ENCODE measurements around the gene CFAP58. TPM values are rescaled to one million over a fixed set of nuclear protein-coding genes. Genes with fewer than 3 reads are reported as not detected.

Gene CFAP58
- total RNA-seq, 1 experiment from 2014 or later = 0.63 TPM

- H3K27me3 ChIP-seq (ENCODE audit: insufficient read depth, low read length) = no peaks in the 10 kb centered on the region
- H3K18ac ChIP-seq (ENCODE audit: insufficient read length, low read depth, low read length) = no peak overlapping the region
- Mint-ChIP-seq H3K27ac (peak overlapping the region in 1 of 3 experiments; percentile 20; a peak in 1 of 7 replicates), H3K9me3 (no peaks in the 10 kb centered on the region), H3K27me3 (ENCODE audit: low read depth) (no peaks in the 10 kb centered on the region), H3K4me3 (no peak overlapping the region; a peak in 1 of 5 replicates), H3K36me3 (ENCODE audit: insufficient read depth in 1 of 3, low read depth in 3 of 3) (no peaks in the 10 kb centered on the region), H3K4me1 (peaks cover 5% of the 10 kb centered on the region in 2 experiments; a peak in 3 of 4 replicates)
- no peaks in the 10 kb centered on the region for H3K4me1 ChIP-seq (ENCODE audit: insufficient read depth, low read length)
- no peak overlapping the region for H2BK5ac ChIP-seq (ENCODE audit: insufficient read length, low read length)
- no peak overlapping the region for H2BK120ac ChIP-seq (ENCODE audit: low read depth, low read length, poor library complexity, severe bottlenecking)
- H4K8ac ChIP-seq (replicated peaks; ENCODE audit: insufficient read length, low read depth, low read length) = no peak overlapping the region
- no peak for TF ChIP-seq CTCF (conservative IDR thresholded peaks at IDR 0.05)
- H3K79me2 ChIP-seq (ENCODE audit: insufficient read depth, low read length) = no peaks in the 10 kb centered on the region
- H3K27ac ChIP-seq (ENCODE audit: insufficient read length, low read depth, low read length) = no peak overlapping the region
- no peak overlapping the region for H2BK15ac ChIP-seq (ENCODE audit: low read depth, low read length)
- DNase-seq = no peak
- no peaks in the 10 kb centered on the region for H4K20me1 ChIP-seq (ENCODE audit: control insufficient read depth, insufficient read depth, insufficient read length)
- no peak overlapping the region for H3K9ac ChIP-seq (ENCODE audit: extremely low read depth, insufficient read length, low read length)
- no peak overlapping the region for H2BK20ac ChIP-seq (ENCODE audit: low read depth, low read length, poor library complexity, severe bottlenecking)
- H2AFZ ChIP-seq (ENCODE audit: low read length) = no peak overlapping the region
- H2AK5ac ChIP-seq (ENCODE audit: insufficient read length, low read length) = no peak overlapping the region
- H4K91ac ChIP-seq (ENCODE audit: insufficient read length, low read depth, low read length) = no peak overlapping the region
- H3K4ac ChIP-seq (ENCODE audit: low read depth, low read length) = no peak overlapping the region
- H3K79me1 ChIP-seq (ENCODE audit: insufficient read depth, low read depth, low read length, poor library complexity, severe bottlenecking) = no peaks in the 10 kb centered on the region
- no peak overlapping the region for H3T11ph ChIP-seq (ENCODE audit: low read length)
- no peaks in the 10 kb centered on the region for H3K23me2 ChIP-seq (ENCODE audit: insufficient read length, low read depth, low read length, poor library complexity, severe bottlenecking)
- no peaks in the 10 kb centered on the region for H3K9me3 ChIP-seq (ENCODE audit: control insufficient read depth, low read depth, low read length)
- H3K23ac ChIP-seq (ENCODE audit: insufficient read length, low read depth, low read length) = no peak overlapping the region
- no peak overlapping the region for H2BK12ac ChIP-seq (ENCODE audit: insufficient read length, low read depth, low read length)
- H3K4me2 ChIP-seq (ENCODE audit: insufficient read depth, insufficient read length, low read length) = no peak overlapping the region
- H4K5ac ChIP-seq (ENCODE audit: insufficient read length, low read depth, low read length) = no peak overlapping the region
- no peak overlapping the region for H3K56ac ChIP-seq (ENCODE audit: insufficient read length, low read depth, low read length)
- H3K14ac ChIP-seq (ENCODE audit: insufficient read depth, low read length) = no peak overlapping the region
- WGBS (ENCODE audit: extremely low coverage, insufficient read length, low lambda C conversion rate) = no CpG with 5 or more reads among the region's 8 CpGs
Observed at GRCh38 chr10:104403636-104404035, 50.0 kb downstream of the CFAP58 start.
